Endodermal cell (in vitro differentiated cells): ENCODE results near the gene TCP11L2. TPM values are rescaled to one million over a fixed set of nuclear protein-coding genes. Genes with fewer than 3 reads are reported as not detected.
A peak's percentile ranks its signal among the peaks of the same experiment; 100 is the strongest.

ENCODE experiments used
- DNase-seq: peaks from one replicate; pipeline ENCODE4 v3.0.0-alpha.2; 2017
- H3K27ac ChIP-seq: 2 replicates; pipeline ENCODE4 v1.5.1; 2013; ENCODE audit warnings: mild to moderate bottlenecking, low read depth, low read length, moderate library complexity
- H3K27me3 ChIP-seq: 2 replicates; pipeline ENCODE4 v1.6.1; 2013; ENCODE audit warnings: mild to moderate bottlenecking, low read length, moderate library complexity; ENCODE audit not compliant: insufficient read depth, control insufficient read depth, poor library complexity, severe bottlenecking
- H3K36me3 ChIP-seq: 2 replicates; pipeline ENCODE4 v1.7.0; 2013; ENCODE audit warnings: mild to moderate bottlenecking, low read length, moderate library complexity; ENCODE audit not compliant: control insufficient read depth, insufficient read depth
- H3K4me1 ChIP-seq: one replicate; pipeline ENCODE4 v1.7.0; 2013; ENCODE audit warnings: low read length; ENCODE audit not compliant: control insufficient read depth, insufficient read depth
- H3K4me3 ChIP-seq: 2 replicates; pipeline ENCODE4 v1.5.1; 2013; ENCODE audit warnings: mild to moderate bottlenecking, low read length, moderate library complexity
- H3K9ac ChIP-seq: 2 replicates; pipeline ENCODE4 v1.6.1; 2013; ENCODE audit warnings: mild to moderate bottlenecking, low read length, moderate library complexity; ENCODE audit not compliant: poor library complexity, severe bottlenecking; ENCODE audit errors: extremely low read depth
- H3K9me3 ChIP-seq: 2 replicates; pipeline ENCODE4 v1.6.1; 2013; ENCODE audit warnings: mild to moderate bottlenecking, low read length, moderate library complexity; ENCODE audit not compliant: control insufficient read depth
- H3K27ac Mint-ChIP-seq: 2 replicates; pipeline ENCODE4 v1.8.0; 2020; ENCODE audit warnings: mixed read lengths
- H3K27me3 Mint-ChIP-seq: 2 replicates; pipeline ENCODE4 v1.8.0; 2021; ENCODE audit warnings: mild to moderate bottlenecking, mixed read lengths; ENCODE audit not compliant: insufficient read depth
- H3K36me3 Mint-ChIP-seq: 2 replicates; pipeline ENCODE4 v1.8.0; 2020; ENCODE audit warnings: low read depth, mixed read lengths
- H3K4me1 Mint-ChIP-seq: 2 replicates; pipeline ENCODE4 v1.8.0; 2020; ENCODE audit warnings: mixed read lengths
- H3K4me3 Mint-ChIP-seq: 2 replicates; pipeline ENCODE4 v1.8.0; 2020; ENCODE audit warnings: mild to moderate bottlenecking, moderate library complexity, mixed read lengths
- H3K9me3 Mint-ChIP-seq: 2 replicates; pipeline ENCODE4 v1.8.0; 2020; ENCODE audit warnings: mild to moderate bottlenecking, mixed read lengths
- WGBS, 2 experiments: methylation state at CpG; one replicate each; pipeline versions ENCODE4 v1.1.5 to v1.1.7; 2013; ENCODE audit warnings: missing lambda C conversion rate in 2 of 2, mixed read lengths in 1 of 2; ENCODE audit not compliant: insufficient coverage in 1 of 2, insufficient read length in 1 of 2; 5-methylcytosine and 5-hydroxymethylcytosine counted together
- total RNA-seq, 2 donors: library from RNA; stranded (reverse); fragmentation: NEBNext Ultra II Directional in 1 of 2; extraction: Animal tissue kit (Norgen Biotek cat#: 25700) in 1 of 2; gene quantifications; 2 replicates in 1 of 2; 3 replicates in 1 of 2; pipeline ENCODE4 v1.2.1, GENCODE V29; 2021
- TF ChIP-seq, protein P1 (sequence below): fragments of 200-600 bp; sonication (generic); conservative IDR thresholded peaks from 2 replicates; pipeline ENCODE4 v1.5.0; 2021; ENCODE audit warnings: antibody characterized with exemption, mild to moderate bottlenecking

Gene TCP11L2
- total RNA-seq, 2 donors from 2014 or later: 7.8 to 15.3 TPM

DNA sequence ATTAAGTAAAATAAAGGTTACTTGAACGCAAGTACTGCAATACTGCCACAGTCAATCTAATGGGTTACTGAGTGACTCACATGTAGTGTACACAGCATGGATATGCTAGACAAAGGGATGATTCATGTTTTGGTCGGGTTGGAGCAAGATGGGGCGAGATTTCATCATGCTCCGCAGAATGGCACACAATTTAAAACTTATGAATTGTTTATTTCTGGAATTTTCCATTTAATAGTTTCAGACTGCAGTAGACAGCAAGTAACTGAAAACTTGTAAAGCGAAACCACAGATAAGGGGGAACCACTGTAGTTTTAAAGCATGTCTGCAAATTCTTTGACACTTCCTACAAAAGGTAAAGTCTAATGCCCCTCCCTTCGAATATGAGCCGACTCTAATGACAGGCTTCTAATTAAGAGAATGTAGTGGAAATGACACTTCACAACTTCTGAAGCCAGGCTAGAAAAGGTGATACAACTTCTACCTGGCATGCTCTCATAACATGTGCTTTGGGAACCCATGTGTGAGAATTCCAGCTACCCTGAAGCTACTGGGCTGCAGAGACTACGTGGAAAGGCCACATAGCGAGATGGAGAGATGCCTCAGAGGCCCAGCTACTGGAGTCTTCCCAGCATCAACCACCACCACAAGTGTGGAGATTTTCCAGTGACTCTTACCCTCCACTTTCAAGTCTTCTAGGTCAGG, 13.9 kb upstream of the TCP11L2 start:
- Mint-ChIP-seq H3K27me3 (no peaks in the 10 kb centered on the region), H3K4me1 (no peaks in the 10 kb centered on the region), H3K36me3 (no peaks in the 10 kb centered on the region), H3K27ac (no peak overlapping the region), H3K9me3 (no peaks in the 10 kb centered on the region), H3K4me3 (no peak overlapping the region)
- peak; percentile 31 for DNase-seq
- TF ChIP-seq, protein P1, sequence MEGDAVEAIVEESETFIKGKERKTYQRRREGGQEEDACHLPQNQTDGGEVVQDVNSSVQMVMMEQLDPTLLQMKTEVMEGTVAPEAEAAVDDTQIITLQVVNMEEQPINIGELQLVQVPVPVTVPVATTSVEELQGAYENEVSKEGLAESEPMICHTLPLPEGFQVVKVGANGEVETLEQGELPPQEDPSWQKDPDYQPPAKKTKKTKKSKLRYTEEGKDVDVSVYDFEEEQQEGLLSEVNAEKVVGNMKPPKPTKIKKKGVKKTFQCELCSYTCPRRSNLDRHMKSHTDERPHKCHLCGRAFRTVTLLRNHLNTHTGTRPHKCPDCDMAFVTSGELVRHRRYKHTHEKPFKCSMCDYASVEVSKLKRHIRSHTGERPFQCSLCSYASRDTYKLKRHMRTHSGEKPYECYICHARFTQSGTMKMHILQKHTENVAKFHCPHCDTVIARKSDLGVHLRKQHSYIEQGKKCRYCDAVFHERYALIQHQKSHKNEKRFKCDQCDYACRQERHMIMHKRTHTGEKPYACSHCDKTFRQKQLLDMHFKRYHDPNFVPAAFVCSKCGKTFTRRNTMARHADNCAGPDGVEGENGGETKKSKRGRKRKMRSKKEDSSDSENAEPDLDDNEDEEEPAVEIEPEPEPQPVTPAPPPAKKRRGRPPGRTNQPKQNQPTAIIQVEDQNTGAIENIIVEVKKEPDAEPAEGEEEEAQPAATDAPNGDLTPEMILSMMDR: no peak
- Histone ChIP-seq H3K27me3 (no peaks in the 10 kb centered on the region), H3K9me3 (no peaks in the 10 kb centered on the region), H3K4me3 (no peak overlapping the region), H3K27ac (no peak overlapping the region), H3K36me3 (no peaks in the 10 kb centered on the region), H3K9ac (no peak overlapping the region), H3K4me1 (no peaks in the 10 kb centered on the region)
- WGBS, 2 experiments: 90% methylated on average over 9 of the region's 9 CpGs

DNA sequence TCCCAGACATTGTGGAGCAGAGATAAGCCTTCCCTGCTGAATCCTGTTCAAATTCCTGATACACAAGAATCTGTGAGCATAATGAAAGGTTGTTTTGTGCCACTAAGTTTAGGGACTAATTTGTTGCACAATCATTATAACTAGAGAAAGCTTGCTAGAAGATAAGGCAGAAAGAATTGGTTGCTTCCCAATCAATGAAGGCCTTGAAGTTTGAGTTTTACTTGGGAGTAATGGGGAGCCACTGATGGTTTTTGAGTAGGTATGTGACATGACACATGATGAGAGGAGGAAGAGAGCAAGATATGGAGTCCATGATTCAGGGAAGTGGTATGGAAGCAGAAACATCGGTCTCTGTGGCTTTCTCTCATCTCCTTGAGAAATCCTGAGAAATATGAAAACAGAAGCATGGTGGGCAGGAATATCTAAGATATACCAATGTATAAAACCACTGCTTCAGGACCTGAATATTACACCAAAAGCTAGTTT, 13.3 kb upstream of the TCP11L2 start:
- H3K36me3 ChIP-seq: no peaks in the 10 kb centered on the region
- WGBS, 2 experiments: 100% methylated on average over 1 of the region's 1 CpG
- TF ChIP-seq, protein P1: no peak
- no peak overlapping the region for H3K4me3 ChIP-seq
- H3K9ac ChIP-seq: no peak overlapping the region
- Mint-ChIP-seq H3K27me3 (no peaks in the 10 kb centered on the region), H3K27ac (no peak overlapping the region), H3K9me3 (no peaks in the 10 kb centered on the region), H3K36me3 (no peaks in the 10 kb centered on the region), H3K4me1 (no peaks in the 10 kb centered on the region), H3K4me3 (no peak overlapping the region)
- H3K27ac ChIP-seq: no peak overlapping the region
- no peak for DNase-seq
- H3K4me1 ChIP-seq: no peaks in the 10 kb centered on the region
- no peaks in the 10 kb centered on the region for H3K27me3 ChIP-seq
- H3K9me3 ChIP-seq: no peaks in the 10 kb centered on the region

DNA sequence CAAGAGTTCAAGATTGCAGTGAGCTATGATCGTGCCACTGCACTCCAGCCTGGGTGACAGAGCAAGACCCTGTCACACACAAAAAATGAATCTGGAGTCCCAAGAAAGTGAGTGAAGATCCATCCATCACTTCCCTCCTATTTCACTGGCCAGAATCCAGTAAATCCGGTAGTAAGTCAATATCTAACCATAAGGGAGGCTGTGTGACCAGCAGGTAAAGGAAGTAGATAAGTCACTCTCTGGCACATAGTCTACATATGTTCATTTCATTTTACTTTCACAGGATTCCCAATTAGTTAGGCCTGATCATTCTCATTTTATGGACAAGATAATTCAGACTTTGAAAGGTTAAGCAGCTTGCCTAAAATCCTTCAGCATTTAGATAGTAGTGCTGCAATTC, 11.9 kb upstream of the TCP11L2 start:
- H3K4me3 Mint-ChIP-seq: no peak overlapping the region
- H3K27ac ChIP-seq: no peak overlapping the region
- no peaks in the 10 kb centered on the region for H3K36me3 ChIP-seq
- no peak overlapping the region for H3K4me3 ChIP-seq
- H3K9me3 Mint-ChIP-seq: no peaks in the 10 kb centered on the region
- DNase-seq: no peak
- H3K9me3 ChIP-seq: no peaks in the 10 kb centered on the region
- TF ChIP-seq, protein P1: no peak
- no peak overlapping the region for H3K27ac Mint-ChIP-seq
- H3K27me3 Mint-ChIP-seq: no peaks in the 10 kb centered on the region
- no peaks in the 10 kb centered on the region for H3K4me1 ChIP-seq
- H3K36me3 Mint-ChIP-seq: no peaks in the 10 kb centered on the region
- H3K27me3 ChIP-seq: no peaks in the 10 kb centered on the region
- H3K4me1 Mint-ChIP-seq: no peaks in the 10 kb centered on the region
- 92 to 100% methylated on average over 1 to 2 of the region's 2 CpGs for WGBS, 2 experiments
- no peak overlapping the region for H3K9ac ChIP-seq
